ENCODE measurements around the gene SMURF2. TPM values are rescaled to one million over a fixed set of nuclear protein-coding genes. Genes with fewer than 3 reads are reported as not detected.

Gene SMURF2
- total and polyA plus RNA-seq, 9 of the 15 experiments (the other 6 are each of a cell fraction or from before 2014, with no cell fraction given), result 3.8 to 22.0 (median 14.8) TPM

GRCh38 chr17:64599187-64599676 is 62.9 kb downstream of the SMURF2 start (continued):
- TF ChIP-seq UBTF (IDR thresholded peaks at IDR 0.05; ENCODE audit: borderline replicate concordance in 1 of 2, low read depth in 2 of 2, low read length in 2 of 2), result peak; percentile 46 to 78; a peak in 2 of 4 replicates
- TF ChIP-seq RCOR1 (IDR thresholded peaks at IDR 0.05; ENCODE audit: borderline replicate concordance in 1 of 2, low read depth in 2 of 2, low read length in 2 of 2), result peak in 1 of 2 experiments; percentile 72; a peak in 2 of 4 replicates
- TF ChIP-seq, protein P1, sequence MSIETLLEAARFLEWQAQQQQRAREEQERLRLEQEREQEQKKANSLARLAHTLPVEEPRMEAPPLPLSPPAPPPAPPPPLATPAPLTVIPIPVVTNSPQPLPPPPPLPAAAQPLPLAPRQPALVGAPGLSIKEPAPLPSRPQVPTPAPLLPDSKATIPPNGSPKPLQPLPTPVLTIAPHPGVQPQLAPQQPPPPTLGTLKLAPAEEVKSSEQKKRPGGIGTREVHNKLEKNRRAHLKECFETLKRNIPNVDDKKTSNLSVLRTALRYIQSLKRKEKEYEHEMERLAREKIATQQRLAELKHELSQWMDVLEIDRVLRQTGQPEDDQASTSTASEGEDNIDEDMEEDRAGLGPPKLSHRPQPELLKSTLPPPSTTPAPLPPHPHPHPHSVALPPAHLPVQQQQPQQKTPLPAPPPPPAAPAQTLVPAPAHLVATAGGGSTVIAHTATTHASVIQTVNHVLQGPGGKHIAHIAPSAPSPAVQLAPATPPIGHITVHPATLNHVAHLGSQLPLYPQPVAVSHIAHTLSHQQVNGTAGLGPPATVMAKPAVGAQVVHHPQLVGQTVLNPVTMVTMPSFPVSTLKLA (conservative IDR thresholded peaks at IDR 0.05), result peak; percentile 26 to 35; a peak in 2 of 4 replicates
- TF ChIP-seq ZNF23 (CRISPR knock-in tag; IDR thresholded peaks at IDR 0.05), result no peak; the same call in 1 of the 2 replicates
- TF ChIP-seq BHLHE40 (IDR thresholded peaks at IDR 0.05; ENCODE audit: low read length), result no peak
- peak; percentile 43; the same call in 1 of the 2 replicates for TF ChIP-seq FOXP1 (CRISPR knock-in tag; IDR thresholded peaks at IDR 0.05)
- no peak for TF ChIP-seq LCOR (CRISPR knock-in tag; IDR thresholded peaks at IDR 0.05)
- TF ChIP-seq, protein P2, sequence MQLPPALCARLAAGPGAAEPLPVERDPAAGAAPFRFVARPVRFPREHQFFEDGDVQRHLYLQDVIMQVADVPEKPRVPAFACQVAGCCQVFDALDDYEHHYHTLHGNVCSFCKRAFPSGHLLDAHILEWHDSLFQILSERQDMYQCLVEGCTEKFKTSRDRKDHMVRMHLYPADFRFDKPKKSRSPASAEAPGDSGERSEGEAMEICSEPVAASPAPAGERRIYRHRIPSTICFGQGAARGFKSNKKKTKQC (CRISPR knock-in tag; IDR thresholded peaks at IDR 0.05), result no peak
- no peak for TF ChIP-seq PTRF (tag; IDR thresholded peaks at IDR 0.05)
- TF ChIP-seq ERF (CRISPR knock-in tag; IDR thresholded peaks at IDR 0.05), result no peak
- TF ChIP-seq ZBTB1 (CRISPR knock-in tag; IDR thresholded peaks at IDR 0.05; ENCODE audit: borderline replicate concordance, low read depth), result no peak
- no peak for TF ChIP-seq RAD21 (CRISPR knock-in tag; conservative IDR thresholded peaks at IDR 0.05 in 1 of 2, IDR thresholded peaks at IDR 0.05 in 1 of 2)
- TF ChIP-seq, protein P3, sequence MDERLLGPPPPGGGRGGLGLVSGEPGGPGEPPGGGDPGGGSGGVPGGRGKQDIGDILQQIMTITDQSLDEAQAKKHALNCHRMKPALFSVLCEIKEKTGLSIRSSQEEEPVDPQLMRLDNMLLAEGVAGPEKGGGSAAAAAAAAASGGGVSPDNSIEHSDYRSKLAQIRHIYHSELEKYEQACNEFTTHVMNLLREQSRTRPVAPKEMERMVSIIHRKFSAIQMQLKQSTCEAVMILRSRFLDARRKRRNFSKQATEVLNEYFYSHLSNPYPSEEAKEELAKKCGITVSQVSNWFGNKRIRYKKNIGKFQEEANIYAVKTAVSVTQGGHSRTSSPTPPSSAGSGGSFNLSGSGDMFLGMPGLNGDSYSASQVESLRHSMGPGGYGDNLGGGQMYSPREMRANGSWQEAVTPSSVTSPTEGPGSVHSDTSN (CRISPR knock-in tag; IDR thresholded peaks at IDR 0.05; ENCODE audit: low read depth), result no peak
- TF ChIP-seq, protein P3 (tag; conservative IDR thresholded peaks at IDR 0.05; ENCODE audit: low read depth), result no peak
- TF ChIP-seq ZBTB26 (CRISPR knock-in tag; IDR thresholded peaks at IDR 0.05), result no peak
- no peak for TF ChIP-seq ADNP (tag; IDR thresholded peaks at IDR 0.05)
- no peak for TF ChIP-seq BCL6 (CRISPR knock-in tag; IDR thresholded peaks at IDR 0.05)

Measured in K562 (cell line).